DMS153 treated with DMSO at 0.1 percent for 48 hours (cell line): ENCODE results near the gene STAT3.
"Not testable (repeated sequence)": the region's sequence is repeated elsewhere in the genome, so short reads cannot be mapped to it uniquely, and the experiment has no call there.

Experiments
- DNase-seq: peaks from one replicate; lab custom pipeline; 2025; ENCODE audit not compliant: unreplicated experiment; lab: John Stamatoyannopoulos, UW

Gene STAT3

DNA sequence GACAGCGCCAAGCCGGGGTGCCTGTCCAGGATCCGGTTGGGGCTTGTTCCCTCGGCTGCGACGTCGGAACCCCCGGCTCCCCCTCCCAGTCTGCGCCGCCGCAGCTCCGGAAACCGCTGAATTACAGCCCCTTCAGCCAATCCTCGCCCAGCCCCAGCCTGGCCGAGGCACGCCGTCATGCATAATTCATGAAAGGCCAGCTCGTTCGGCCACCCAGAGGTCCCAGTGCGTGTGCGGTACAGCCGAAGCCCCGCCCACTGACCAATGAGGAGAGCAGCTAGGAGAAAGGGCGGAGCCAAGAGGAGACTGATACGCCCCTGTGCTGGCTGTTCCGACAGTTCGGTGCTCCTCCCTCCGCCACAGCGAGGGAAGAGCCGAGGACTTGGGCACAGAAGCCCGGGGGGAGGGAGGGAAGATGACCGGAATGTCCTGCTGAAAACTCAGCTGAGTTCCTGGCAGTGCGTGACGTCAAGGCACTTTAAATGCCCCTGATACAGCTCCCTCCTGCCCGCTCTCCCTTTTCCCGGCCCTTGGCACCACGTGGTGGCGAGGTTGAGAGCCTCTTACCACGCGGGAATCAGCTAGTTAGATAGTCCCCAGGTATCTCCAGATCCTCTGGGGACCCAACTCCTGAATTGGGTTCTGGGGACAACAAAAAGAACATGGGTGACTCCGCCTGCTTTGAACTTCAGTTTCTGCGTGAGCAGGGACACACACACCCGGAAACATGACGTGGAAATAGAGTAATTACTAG is at the start of gene STAT3:
TSS of gene STAT3 (minus strand) at position 62 of the 754 bp plus-strand sequence. CDS start 39,926 bp downstream, outside the sequence.
- DNase-seq, result peak; percentile 99

DNA sequence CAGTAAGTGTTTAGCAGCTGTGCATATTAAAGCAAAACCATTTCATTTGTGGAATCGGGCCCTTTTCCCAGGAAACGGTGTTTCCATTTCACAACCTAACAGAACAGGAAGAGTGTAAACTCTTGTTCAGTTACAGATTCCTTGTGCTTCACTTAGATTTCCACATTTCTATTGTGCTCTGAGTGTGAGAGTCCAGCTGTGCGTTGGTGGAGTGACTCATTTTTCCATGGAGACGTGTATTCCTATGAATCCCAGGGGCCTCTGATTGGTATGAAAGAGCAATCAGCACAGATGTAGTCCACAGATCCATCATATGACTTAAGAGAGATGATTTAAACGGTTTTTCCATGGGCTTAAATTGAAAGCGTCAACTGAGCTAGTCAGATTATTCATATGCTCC is 48.1 kb upstream of the STAT3 start:
- DNase-seq, result no peak

DNA sequence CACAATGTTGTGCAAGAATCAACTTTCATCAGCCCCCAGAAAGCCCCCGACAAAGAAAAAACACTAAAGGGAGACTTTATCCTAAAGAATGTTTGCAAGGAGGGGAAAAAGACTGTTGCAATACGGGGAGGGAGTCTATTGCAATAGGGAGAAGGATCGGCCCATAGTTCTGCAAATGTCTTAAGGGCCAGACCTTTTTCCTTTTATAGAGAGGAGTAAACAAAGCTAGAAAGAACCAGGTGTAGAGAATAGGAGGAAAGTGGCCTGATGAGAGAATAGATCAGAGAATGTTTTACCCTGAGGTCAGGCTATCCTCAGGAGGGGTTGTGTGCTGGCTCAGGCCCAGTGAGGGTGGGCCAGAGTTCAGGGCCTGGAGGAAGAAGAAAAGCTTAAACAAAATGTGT is 43.5 kb upstream of the STAT3 start:
- no peak for DNase-seq

DNA sequence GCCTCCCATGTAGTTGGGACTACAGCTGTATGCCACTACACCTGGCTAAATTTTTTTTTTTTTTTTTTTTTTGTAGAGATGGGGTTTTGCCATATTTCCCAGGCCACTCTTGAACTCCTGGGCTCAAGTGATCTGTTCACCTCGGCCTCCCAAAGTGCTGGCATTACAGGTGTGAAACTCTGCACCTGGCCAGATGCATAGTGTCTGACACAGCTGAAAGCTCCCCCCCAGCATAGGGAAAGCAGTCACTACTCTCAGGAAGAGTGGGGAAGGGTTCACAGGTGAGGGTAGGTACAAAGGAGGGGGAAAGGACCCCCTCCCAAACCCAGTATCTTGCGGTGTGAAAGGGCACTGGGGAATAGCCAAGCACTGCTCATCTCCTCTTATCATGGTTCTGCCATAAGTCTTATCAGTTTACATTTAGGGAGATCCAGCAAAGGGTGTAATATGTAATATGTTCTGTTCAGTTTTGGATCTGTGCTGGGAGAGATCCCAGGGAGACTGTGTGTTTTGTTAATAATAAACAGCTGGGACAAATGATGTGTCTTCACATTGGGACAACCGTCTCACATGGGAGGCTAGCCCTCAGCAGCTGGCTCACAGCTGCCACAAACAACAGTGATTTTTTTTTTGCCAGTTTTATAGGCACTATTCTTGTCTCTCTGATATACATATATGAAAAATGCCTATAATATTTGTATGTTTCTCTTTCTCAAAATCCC is 41.6 kb upstream of the STAT3 start:
- no peak for DNase-seq

DNA sequence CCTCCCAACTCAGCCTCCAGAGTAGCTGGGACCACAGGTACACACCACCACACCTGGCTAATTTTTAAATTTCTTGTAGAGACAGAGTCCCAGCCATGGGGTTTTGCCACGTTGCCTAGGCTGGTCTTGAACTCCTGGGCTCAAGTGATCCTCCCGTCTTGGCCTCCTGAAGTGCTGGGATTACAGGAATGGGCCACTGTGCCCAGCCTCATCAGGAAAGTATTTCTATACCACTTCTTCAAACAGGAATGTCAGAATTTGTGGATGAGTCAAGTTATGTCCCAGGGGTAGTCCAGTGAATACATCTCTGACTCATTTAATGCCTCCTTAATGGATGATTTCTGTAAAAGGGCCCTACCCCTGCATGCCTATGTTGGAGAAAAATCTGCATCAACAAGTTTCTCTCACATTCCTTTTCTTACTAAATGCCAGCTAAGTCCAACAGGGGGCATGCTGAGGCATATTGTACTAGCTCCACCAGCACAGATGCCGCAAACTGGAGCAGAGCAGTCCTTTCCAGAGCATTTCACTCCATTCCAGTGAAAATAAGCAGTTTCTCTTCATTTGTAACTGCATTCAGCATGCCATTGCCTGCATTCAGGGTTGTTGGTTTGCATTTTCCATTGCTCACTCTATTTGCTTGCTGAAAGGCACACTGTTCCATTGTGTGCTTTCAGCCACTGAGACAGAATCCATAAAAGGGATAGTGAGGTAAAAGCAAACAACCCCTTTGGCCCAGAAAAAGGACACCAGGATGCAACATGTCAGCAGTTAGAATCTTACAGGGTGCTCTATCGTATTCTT is 40.1 kb upstream of the STAT3 start:
- peak; percentile 37 for DNase-seq

DNA sequence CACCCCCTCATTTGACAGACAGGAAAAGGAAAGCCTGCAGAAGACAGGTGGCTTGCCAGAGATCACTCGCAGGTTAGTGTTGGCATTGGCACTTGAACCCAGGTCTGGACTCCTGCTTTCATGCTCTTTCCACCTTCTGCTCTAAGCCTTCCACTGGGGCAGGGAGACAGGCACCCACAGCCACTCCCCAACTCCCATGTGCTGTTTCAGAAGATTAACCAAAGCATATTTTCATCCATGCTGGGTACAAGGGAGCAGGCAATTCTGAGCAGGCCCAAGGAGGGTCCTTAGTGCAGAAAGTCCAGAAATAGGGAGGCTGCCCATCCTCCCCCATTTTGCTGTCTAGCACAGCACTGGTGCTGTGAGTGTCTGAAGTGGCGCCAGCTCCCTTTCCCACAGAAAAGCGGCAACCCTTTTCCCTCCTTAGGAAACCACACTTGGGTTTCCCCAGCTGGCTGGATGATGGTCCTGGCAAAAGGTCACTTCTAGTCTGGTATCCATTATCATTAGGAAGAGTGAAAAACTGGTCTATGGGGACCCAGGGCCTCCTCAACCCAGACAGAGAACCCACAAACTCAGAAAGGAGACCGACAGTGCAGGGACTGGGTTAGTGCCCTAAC is 36.9 kb upstream of the STAT3 start:
- DNase-seq, result no peak

DNA sequence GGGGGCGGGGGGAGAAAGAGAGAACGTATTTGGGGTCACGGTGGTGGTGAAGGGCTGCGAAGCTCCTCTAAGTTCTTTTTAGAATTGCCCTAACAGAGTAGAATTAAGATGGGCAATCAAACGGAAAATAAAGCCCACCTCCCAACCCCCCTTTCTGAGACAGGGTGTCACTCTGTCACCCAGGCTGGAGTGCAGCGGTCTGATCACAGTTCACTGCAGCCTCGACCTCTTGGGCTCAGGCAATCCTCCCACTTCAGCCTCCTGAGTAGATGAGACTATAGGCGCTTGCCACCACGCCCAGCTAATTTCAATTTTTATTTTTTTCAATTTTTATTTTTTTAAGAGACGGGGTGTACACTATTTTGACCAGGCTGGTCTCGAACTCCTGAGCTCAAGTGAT is 35.5 kb upstream of the STAT3 start:
- no peak for DNase-seq

DNA sequence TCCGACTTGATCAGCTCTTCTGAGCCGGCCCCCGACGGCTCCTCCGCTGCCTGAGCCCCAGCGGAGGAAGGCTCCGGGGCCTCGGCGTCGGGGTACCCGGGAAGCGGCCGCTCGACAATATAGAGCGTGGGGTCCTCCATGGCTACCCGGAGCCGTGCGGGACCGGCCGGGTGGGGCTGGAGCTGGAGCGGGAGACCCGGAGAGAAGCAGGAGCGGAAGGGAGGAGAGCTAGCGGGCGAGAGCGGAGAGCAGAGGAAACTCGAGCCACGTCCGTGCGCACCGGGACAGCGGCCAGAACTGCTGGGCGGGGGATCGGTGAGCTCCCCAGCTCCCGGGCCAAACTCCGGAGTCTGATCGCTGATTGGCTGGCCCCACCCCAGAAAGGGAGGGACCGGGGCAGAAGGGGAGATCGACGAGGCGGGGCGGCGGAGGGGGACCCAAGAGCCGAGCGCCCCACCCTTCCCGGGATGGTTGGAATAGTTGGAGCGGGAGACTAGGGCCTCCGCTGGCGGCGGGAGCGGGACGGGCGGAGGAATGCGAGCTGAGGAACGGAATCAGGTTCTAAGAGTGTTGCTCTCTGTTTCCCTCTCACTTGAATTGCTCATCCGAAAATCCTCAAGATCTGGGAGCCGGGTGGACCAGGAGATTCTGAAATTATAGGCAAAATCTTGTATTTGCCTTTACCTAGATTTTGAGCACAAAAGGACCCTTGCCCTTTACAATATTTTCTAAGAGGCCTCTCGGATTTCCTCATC is 34.9 kb upstream of the STAT3 start, which contains the start of gene CAVIN1:
TSS of gene CAVIN1 (minus strand) at position 299 of the 755 bp plus-strand sequence. CDS start at position 140, 159 bp downstream.
- DNase-seq, result peak; percentile 35

DNA sequence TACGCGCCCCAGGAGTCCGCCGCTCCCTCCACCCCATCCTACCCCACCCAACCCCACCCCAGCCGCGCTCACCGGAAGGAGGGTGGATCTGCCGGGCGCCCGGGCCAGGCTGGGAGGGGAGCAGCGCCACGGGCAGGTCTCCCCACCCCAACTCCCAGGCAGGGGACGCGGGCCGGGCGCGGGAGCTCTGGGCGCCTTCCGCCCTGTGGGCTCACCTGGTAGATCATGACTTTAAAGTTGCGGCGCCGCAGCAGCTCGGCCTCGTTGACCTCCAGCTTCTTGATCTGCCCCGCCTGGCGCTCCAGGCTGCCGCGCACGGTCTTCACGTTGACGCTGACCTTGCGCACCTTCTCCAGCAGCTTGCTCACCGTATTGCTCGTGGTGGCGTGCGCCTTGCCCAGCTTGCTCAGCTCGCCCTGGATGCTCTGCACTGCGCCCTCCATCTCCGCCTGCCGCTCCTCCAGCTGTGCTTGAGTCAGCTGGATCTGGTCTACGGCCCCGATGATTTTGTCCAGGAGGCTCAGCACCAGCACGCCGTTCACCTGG is 34.2 kb upstream of the STAT3 start:
- no peak for DNase-seq

DNA sequence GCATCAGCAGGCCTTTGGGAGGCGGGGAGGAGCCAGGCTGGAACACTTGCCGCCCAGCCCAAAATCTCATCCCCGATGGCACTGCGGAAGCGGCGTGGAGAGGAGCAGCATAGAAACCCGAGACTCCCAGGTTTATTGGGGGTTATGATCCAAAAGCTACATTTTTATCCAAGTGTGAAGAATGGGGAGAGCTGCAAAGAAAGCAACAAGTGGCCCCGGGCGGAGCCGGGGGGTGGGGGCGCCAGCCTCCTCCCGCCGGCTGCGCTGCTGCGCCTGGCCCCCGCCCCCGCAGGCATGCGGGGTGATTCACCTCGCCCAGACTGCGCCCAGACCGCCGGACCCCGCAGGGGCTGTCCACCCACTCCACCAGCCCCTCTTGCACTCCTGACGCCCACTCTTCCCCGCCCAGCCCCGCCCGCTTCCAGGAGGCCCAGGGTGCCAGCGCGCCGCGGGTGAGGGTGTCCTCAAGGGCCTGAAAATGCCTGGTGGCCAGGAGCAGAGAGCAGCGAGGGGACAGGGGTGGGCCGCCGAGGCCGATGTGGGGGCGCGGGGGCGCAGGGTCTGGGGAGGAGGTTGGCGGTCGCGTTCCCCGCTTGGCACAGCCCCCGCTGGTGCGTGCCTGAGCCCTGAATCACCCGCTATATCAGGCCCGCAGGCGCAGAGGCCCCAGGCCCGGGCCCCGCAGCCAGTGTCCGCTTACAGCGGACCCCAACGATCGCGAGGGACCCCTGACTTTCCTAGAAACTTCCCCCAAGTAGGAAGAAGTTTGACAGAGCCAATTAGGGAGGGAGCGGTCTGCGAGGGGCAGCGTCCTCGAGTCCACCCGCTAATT is 33.5 kb upstream of the STAT3 start:
- no peak for DNase-seq

DNA sequence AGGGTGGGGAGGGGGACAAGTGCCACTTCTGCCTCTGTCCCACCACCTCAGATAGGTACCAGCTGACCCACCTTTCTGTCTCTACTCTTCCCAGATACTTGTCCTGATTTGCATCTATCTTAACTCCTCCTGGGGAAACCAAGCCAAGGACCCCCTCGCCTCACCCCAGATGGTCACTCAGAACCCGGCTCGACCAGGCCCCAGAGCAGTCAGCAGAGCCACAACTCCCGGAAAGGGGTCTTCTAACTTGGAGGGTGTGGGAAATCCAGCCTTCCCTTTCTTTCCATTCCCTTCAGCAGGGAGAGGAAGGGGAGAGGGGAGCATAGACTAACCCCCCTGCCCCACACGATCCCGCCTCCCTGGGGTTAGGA is 32.9 kb upstream of the STAT3 start:
- DNase-seq, result no peak

DNA sequence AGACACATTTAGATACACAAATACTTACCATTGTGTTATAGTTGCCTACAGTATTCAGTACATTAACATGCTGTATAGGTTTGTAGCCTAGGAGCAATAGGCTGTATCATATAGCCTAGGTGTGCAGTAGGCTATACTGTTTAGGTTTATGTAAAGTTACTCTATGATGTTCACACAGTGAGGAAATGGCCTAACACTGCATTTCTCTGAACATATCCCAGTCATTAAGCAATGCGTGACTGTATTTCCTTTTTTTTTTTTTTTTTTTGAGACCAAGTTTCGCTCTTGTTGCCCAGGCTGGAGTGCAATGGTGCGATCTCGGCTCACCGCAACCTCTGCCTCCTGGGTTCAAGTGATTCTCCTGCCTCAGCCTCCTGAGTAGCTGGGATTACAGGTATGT is 29.7 kb upstream of the STAT3 start:
- not testable (repeated sequence) for DNase-seq

DNA sequence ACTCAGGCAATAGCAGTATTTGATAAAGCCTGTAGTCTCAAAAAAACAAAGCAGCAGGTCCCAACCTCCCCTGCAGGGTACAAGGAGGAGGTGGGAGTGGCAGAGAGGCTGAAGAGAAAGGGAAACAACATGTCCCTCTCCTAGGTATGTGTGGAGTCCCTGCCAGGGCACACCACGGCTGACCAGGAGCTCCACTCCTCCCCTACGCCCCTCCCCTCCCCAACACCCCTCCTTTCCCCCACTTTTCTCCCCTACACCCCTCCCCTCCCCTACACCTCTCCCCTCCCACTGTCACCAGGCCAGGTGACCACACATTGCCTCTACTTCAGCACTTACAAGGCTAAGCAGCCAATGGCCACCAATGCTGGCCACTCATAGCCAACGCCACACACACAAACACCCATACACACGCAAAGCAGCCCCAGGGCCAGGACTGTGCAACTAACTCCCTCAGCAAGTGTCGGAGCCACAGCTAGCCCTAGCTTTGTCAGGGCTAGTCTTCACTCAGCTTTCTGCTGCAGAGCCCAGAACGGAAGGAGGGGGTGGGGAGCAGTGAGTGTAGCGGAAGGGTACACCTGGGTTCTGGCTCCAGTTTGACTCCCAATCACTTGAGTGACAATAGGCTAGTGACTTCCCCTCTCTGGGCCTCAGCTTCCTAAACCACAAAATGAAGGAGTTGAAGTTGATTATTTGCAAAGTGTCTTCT is 26.6 kb upstream of the STAT3 start:
- no peak for DNase-seq

DNA sequence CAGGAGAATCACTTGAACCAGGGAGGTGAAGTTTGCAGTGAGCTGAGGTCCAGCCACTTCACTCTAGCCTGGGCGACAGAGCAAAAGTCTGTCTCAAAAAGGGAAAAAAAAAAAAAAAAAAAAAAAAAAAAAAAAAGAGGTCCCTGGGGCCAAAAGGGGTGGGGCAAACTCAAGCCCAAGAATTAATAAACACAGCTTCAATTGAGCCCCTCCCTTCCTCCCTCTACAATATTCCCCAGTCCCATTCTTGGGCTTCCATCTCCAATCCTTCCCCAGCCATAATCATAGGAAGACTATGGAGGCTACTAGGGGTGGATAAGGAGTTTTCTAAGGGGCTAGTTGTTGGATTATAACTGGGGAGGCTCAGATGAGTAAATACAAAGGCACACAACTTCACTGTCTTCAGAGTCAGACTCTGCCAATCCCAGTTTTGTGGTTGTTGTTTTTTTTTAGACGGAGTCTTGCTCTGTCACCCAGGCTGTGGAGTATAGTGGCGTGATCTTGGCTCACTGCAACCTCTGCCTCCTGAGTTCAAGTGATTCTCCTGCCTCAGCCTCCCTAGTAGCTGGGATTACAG is 25.3 kb upstream of the STAT3 start:
- DNase-seq, result no peak

DNA sequence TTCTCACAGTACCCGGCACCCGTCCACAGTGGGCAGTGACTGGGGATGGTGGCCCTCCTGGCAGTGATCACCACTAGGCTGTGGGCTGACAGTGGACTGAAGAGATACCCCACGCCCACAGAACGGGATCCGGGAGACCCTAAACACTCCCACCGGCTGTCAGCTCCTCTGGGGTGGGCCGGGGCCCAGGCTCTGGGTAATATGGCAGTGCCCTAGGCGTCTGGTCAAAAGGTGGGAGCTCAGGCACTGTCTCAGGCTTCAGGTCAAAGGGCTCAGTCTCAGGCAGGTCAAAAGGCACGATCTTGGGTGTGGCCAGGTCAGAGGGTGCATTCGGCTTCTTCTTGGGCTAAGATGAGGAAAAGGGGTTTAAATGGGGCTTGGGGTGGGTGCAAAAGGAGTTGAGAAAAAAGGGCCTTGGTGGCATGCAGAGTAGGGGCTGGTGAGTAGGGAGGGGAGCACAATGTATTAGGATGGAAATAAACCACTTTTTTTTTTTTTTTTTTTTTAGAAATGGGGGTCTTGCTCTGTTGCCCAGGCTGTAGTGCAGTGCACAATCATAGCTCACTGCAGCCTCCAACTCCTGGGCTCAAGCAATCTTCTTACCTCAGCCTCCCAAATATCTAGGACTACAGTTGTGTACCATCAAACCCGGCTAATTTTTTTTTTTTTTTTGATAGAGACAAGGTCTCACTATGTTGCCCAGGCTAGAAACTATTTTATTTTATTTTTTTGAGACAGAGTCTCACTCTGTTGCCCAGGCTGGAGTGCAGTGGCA is 23.9 kb upstream of the STAT3 start:
- DNase-seq, result no peak

DNA sequence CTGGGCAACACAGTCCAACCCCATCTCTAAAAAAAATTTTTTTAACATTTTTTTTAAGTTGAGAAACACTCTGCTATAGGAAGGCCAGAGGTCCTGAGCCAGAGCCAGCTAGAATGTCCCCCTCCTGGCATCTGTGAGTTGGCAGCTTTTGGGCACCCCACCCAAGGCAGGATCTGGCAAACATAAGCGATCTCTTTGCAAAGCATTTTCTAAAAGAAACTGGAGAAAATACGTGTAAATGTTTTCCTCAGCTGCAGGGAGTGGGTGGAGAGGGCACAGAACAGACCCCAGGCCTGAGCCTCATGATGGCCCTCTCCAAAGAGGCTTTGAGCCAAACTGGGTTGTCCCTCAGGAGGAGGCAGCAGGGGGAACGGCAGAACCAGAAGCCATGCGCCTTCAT is 23.1 kb upstream of the STAT3 start:
- no peak for DNase-seq

DNA sequence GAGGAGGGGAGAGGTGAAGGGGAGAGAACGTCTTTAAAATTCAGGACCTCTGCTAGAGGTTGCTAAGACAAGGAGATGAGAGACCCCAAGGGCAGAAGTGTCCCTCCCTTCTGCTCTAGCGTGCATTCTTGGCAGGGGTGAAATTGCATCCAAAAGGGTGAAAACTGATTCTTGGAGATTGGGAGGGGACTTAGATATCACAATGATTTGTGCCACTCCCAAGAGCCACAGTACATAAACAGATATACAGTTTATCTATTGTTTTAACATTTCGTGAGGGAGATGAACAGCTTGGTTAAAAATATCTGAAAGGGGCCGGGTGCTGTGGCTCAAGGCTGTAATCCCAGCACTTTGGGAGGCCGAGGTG is 22.1 kb upstream of the STAT3 start:
- no peak for DNase-seq
